NT2/D1 (cell line): ENCODE measurements around the gene AGXT2.

Experiments used
- YY1 ChIP-seq: IDR thresholded peaks from 2 replicates; pipeline ENCODE4 v1.6.1; 2011; ENCODE audit not compliant: insufficient read length, insufficient read depth
- ZNF274 ChIP-seq: IDR thresholded peaks from 2 replicates; pipeline ENCODE4 v1.6.1; 2011; ENCODE audit warnings: mild to moderate bottlenecking, low read depth, low read length

GRCh38 chr5:35009657-35010056 lies 38.1 kb downstream of the AGXT2 start:
- TF ChIP-seq YY1 (no peak), ZNF274 (no peak)
